Measurements from ENCODE around the gene CNOT11.
A peak's percentile ranks its signal among the peaks of the same experiment; 100 is the strongest.

The CNOT11 gene

GRCh38 chr2:101223814-101224231 is 28.9 kb upstream of the CNOT11 start:
- no peaks in the 10 kb centered on the region for H3K27me3 ChIP-seq (replicated peaks)
- H3K4me3 ChIP-seq (ENCODE audit: low read depth, low read length), result no peak overlapping the region
- TF ChIP-seq CTCF (IDR thresholded peaks at IDR 0.05; ENCODE audit: low read depth, low read length, missing control alignments), result no peak
- DNase-seq, result no peak
- H3K36me3 ChIP-seq (replicated peaks), result no peaks in the 10 kb centered on the region
- no peak overlapping the region for H3K27ac ChIP-seq
- in situ Hi-C loops (cut with HindIII; ENCODE audit: low pct_ligation_motif_present, low sequenced_read_pairs), result loop anchor here (25.0 kb wide), 1 partner anchor 187 kb away; no protein-coding TSS in a partner anchor

- no peak for TF ChIP-seq CTCF (IDR thresholded peaks at IDR 0.05; ENCODE audit: low read depth, low read length, missing control alignments)
- no peaks in the 10 kb centered on the region for H3K27me3 ChIP-seq (replicated peaks)
- in situ Hi-C loops (cut with HindIII; ENCODE audit: low pct_ligation_motif_present, low sequenced_read_pairs), result no loop called here
- DNase-seq, result peak; percentile 60
- no peaks in the 10 kb centered on the region for H3K36me3 ChIP-seq (replicated peaks)
- no peak overlapping the region for H3K4me3 ChIP-seq (ENCODE audit: low read depth, low read length)
- no peak overlapping the region for H3K27ac ChIP-seq
Measured at GRCh38 chr2:101230541-101231001, 22.1 kb upstream of the CNOT11 start.

GRCh38 chr2:101231240-101231639 is 21.4 kb upstream of the CNOT11 start:
- H3K36me3 ChIP-seq (replicated peaks), result no peaks in the 10 kb centered on the region
- no peak overlapping the region for H3K4me3 ChIP-seq (ENCODE audit: low read depth, low read length)
- in situ Hi-C loops (cut with HindIII; ENCODE audit: low pct_ligation_motif_present, low sequenced_read_pairs), result no loop called here
- DNase-seq, result no peak
- no peak overlapping the region for H3K27ac ChIP-seq
- no peaks in the 10 kb centered on the region for H3K27me3 ChIP-seq (replicated peaks)
- TF ChIP-seq CTCF (IDR thresholded peaks at IDR 0.05; ENCODE audit: low read depth, low read length, missing control alignments), result no peak

GRCh38 chr2:101231937-101232730 is 20.6 kb upstream of the CNOT11 start:
- Histone ChIP-seq H3K36me3 (replicated peaks) (no peaks in the 10 kb centered on the region), H3K4me3 (ENCODE audit: low read depth, low read length) (no peak overlapping the region), H3K27ac (no peak overlapping the region), H3K27me3 (replicated peaks) (no peaks in the 10 kb centered on the region)
- in situ Hi-C loops (cut with HindIII; ENCODE audit: low pct_ligation_motif_present, low sequenced_read_pairs), result no loop called here
- no peak for DNase-seq
- TF ChIP-seq CTCF (IDR thresholded peaks at IDR 0.05; ENCODE audit: low read depth, low read length, missing control alignments), result no peak

- in situ Hi-C loops (cut with HindIII; ENCODE audit: low pct_ligation_motif_present, low sequenced_read_pairs), result no loop called here
- no peaks in the 10 kb centered on the region for H3K36me3 ChIP-seq (replicated peaks)
- TF ChIP-seq CTCF (IDR thresholded peaks at IDR 0.05; ENCODE audit: low read depth, low read length, missing control alignments), result no peak
- no peak overlapping the region for H3K4me3 ChIP-seq (ENCODE audit: low read depth, low read length)
- H3K27me3 ChIP-seq (replicated peaks), result no peaks in the 10 kb centered on the region
- no peak overlapping the region for H3K27ac ChIP-seq
- no peak for DNase-seq
Measured at GRCh38 chr2:101232770-101233169, 19.9 kb upstream of the CNOT11 start.

Data from brain microvascular endothelial cell (primary cell).